PC-3 (cell line): ENCODE measurements around the gene LSM5.

Experiments
- EZH2 ChIP-seq: fragments of 300-600 bp; sonication (generic); IDR thresholded peaks from one replicate; pipeline ENCODE4 v1.6.1; 2017; ENCODE audit warnings: antibody characterized with exemption, mild to moderate bottlenecking, low read length; ENCODE audit not compliant: unreplicated experiment
- TF ChIP-seq, protein P1 (sequence below): fragments of 300-600 bp; sonication (generic); conservative IDR thresholded peaks from 2 replicates; pipeline ENCODE4 v1.5.1; 2017; ENCODE audit warnings: antibody characterized with exemption, low read depth, mild to moderate bottlenecking, low read length

DNA sequence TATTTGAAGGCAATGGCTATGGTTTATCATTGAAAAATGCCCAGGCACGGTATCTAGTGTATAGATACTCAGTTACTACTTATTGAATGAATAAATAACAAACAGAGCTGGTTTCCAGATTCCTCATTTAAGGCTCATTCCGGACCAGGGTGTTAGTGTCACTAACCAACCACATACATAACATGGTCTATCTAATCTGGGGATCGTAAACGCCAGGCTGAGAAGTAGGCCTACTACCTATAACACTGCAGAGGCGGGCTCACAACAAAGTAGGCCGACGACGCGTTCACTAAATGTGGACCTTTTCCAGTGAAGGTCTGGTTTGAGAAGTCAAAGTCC is 423 bp downstream of the LSM5 start:
- TF ChIP-seq EZH2 = no peak
- TF ChIP-seq, protein P1, sequence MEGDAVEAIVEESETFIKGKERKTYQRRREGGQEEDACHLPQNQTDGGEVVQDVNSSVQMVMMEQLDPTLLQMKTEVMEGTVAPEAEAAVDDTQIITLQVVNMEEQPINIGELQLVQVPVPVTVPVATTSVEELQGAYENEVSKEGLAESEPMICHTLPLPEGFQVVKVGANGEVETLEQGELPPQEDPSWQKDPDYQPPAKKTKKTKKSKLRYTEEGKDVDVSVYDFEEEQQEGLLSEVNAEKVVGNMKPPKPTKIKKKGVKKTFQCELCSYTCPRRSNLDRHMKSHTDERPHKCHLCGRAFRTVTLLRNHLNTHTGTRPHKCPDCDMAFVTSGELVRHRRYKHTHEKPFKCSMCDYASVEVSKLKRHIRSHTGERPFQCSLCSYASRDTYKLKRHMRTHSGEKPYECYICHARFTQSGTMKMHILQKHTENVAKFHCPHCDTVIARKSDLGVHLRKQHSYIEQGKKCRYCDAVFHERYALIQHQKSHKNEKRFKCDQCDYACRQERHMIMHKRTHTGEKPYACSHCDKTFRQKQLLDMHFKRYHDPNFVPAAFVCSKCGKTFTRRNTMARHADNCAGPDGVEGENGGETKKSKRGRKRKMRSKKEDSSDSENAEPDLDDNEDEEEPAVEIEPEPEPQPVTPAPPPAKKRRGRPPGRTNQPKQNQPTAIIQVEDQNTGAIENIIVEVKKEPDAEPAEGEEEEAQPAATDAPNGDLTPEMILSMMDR = no peak
